GM21619 (cell line): ENCODE data around the gene AMPD3.
"Not testable (repeated sequence)": the region's sequence is repeated elsewhere in the genome, so short reads cannot be mapped to it uniquely, and the experiment has no call there.

Experiments used
- ATAC-seq: cut with Tn5 transposase; IDR thresholded peaks from one replicate; pipeline ENCODE4 v1.9.1; 2021; ENCODE audit not compliant: unreplicated experiment

The AMPD3 gene

GRCh38 chr11:10436683-10437082, 18.4 kb upstream of the AMPD3 start:
- not testable (repeated sequence) for ATAC-seq

- no peak for ATAC-seq
Observed at GRCh38 chr11:10438458-10438857, 16.6 kb upstream of the AMPD3 start.

- no peak for ATAC-seq
Observed at GRCh38 chr11:10439351-10439750, 15.7 kb upstream of the AMPD3 start.

GRCh38 chr11:10439924-10440323, 15.1 kb upstream of the AMPD3 start:
- ATAC-seq, result no peak

GRCh38 chr11:10440401-10440800, 14.7 kb upstream of the AMPD3 start:
- no peak for ATAC-seq

GRCh38 chr11:10441091-10441490, 14.0 kb upstream of the AMPD3 start:
- no peak for ATAC-seq

GRCh38 chr11:10441652-10442503, 13.2 kb upstream of the AMPD3 start:
- peak; percentile 94 for ATAC-seq

- no peak for ATAC-seq
Observed at GRCh38 chr11:10443152-10443551, 11.9 kb upstream of the AMPD3 start.

- no peak for ATAC-seq
Observed at GRCh38 chr11:10443721-10444235, 11.3 kb upstream of the AMPD3 start.

- no peak for ATAC-seq
Observed at GRCh38 chr11:10444725-10445315, 10.2 kb upstream of the AMPD3 start.

- no peak for ATAC-seq
Observed at GRCh38 chr11:10447445-10447844, 7.6 kb upstream of the AMPD3 start.

- peak; percentile 34 for ATAC-seq
Observed at GRCh38 chr11:10450462-10451425, 4.3 kb upstream of the AMPD3 start.

- ATAC-seq, result no peak
Observed at GRCh38 chr11:10451426-10452116, 3.5 kb upstream of the AMPD3 start.

GRCh38 chr11:10452211-10452767, 2.8 kb upstream of the AMPD3 start:
- ATAC-seq, result no peak

GRCh38 chr11:10453261-10453660, 1.8 kb upstream of the AMPD3 start:
- ATAC-seq, result no peak

GRCh38 chr11:10455637-10456487, 798 bp downstream of the AMPD3 start:
- peak; percentile 50 for ATAC-seq

- no peak for ATAC-seq
Observed at GRCh38 chr11:10456519-10456918, 1.5 kb downstream of the AMPD3 start.

- ATAC-seq, result no peak
Observed at GRCh38 chr11:10457901-10458300, 2.8 kb downstream of the AMPD3 start.
